ENCODE data around the gene MEPE. TPM values are rescaled to one million over a fixed set of nuclear protein-coding genes. Genes with fewer than 3 reads are reported as not detected.

MEPE gene
- total RNA-seq, 2 donors from 2014 or later, result not detected

- ATAC-seq (ENCODE audit: insufficient number of reproducible peaks, low FRiP score, low read depth), result no peak
Measured at GRCh38 chr4:87807402-87807801, 25.4 kb upstream of the MEPE start.

GRCh38 chr4:87811977-87812376, 20.8 kb upstream of the MEPE start:
- no peaks in the 10 kb centered on the region for H3K36me3 ChIP-seq
- H3K4me1 ChIP-seq (ENCODE audit: control insufficient read depth in 1 of 2, low read depth in 2 of 2), result no peaks in the 10 kb centered on the region
- ATAC-seq (ENCODE audit: insufficient number of reproducible peaks, low FRiP score, low read depth), result no peak
- DNase-seq (ENCODE audit: low spot score), result no peak
- no peak overlapping the region for H3K27ac ChIP-seq
- no peak overlapping the region for H3K4me3 ChIP-seq
- H3K9me3 ChIP-seq, result no peaks in the 10 kb centered on the region
- TF ChIP-seq CTCF (IDR thresholded peaks at IDR 0.05), result no peak
- no peaks in the 10 kb centered on the region for H3K27me3 ChIP-seq (replicated peaks; ENCODE audit: insufficient read depth)

More at GRCh38 chr4:87807402-87807801, 25.4 kb upstream of the MEPE start:
- Histone ChIP-seq H3K27ac (no peak overlapping the region), H3K27me3 (replicated peaks; ENCODE audit: insufficient read depth) (no peaks in the 10 kb centered on the region), H3K36me3 (no peaks in the 10 kb centered on the region), H3K4me1 (ENCODE audit: control insufficient read depth in 1 of 2, low read depth in 2 of 2) (no peaks in the 10 kb centered on the region), H3K4me3 (no peak overlapping the region), H3K9me3 (no peaks in the 10 kb centered on the region)
- TF ChIP-seq CTCF (IDR thresholded peaks at IDR 0.05), result no peak
- no peak for DNase-seq (ENCODE audit: low spot score)

DNA sequence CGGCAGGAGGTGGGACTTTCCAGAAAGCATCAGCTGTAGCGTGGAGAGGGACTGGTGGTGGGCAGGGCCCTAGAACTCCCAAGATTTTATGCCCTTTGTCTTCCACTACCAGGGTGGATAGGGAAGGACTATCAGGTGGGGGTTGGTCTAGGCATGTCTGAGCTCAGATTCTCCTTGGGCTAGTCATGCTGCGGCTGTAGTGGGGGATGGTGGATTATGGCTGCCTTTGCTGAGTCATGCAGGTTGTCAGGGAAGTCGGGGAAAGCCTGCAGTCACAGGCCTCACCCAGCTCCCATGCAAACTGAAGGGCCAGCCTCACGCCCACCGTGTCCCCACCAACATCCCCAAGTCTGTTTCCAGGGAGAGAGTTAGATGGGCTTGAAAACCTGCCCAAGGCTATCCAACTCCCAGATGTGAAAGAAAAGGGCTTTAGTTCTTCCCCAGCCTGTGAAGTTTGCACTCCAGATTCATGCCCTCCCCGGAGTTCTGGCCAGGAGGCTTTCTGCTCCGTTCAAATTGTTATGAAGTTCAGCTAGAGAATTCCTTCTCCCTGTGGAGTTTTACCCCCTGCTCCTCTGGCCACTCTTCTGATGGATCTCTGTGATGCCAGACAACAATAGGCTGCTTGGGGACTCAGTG, 13.4 kb upstream of the MEPE start:
- Histone ChIP-seq H3K4me3 (no peak overlapping the region), H3K27ac (no peak overlapping the region), H3K4me1 (ENCODE audit: control insufficient read depth in 1 of 2, low read depth in 2 of 2) (no peaks in the 10 kb centered on the region), H3K9me3 (no peaks in the 10 kb centered on the region), H3K36me3 (no peaks in the 10 kb centered on the region), H3K27me3 (replicated peaks; ENCODE audit: insufficient read depth) (no peaks in the 10 kb centered on the region)
- DNase-seq (ENCODE audit: low spot score) (no peak), ATAC-seq (ENCODE audit: insufficient number of reproducible peaks, low FRiP score, low read depth) (no peak)
- no peak for TF ChIP-seq CTCF (IDR thresholded peaks at IDR 0.05)

DNA sequence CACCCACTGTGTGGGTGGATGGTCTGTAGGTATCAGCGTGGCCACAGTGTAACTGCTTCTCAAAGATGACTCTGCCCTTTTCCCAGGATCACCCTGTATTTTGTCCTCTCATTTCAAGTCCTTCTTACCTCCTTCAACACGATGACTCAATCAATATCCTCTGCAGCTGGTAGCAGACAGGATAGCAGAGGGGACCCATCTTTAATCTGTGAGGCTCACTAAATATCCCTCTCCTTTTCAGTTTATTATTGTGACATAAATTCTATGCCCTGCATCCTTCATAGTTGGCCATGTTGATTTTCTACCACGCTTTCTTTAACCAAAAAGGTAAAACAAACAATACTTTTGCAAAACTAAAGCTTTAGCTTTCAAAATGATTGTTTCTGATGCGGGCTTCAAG, 9.6 kb upstream of the MEPE start:
- H3K27me3 ChIP-seq (replicated peaks; ENCODE audit: insufficient read depth), result no peaks in the 10 kb centered on the region
- no peak for ATAC-seq (ENCODE audit: insufficient number of reproducible peaks, low FRiP score, low read depth)
- H3K9me3 ChIP-seq, result no peaks in the 10 kb centered on the region
- no peak overlapping the region for H3K4me3 ChIP-seq
- H3K36me3 ChIP-seq, result no peaks in the 10 kb centered on the region
- TF ChIP-seq CTCF (IDR thresholded peaks at IDR 0.05), result no peak
- no peaks in the 10 kb centered on the region for H3K4me1 ChIP-seq (ENCODE audit: control insufficient read depth in 1 of 2, low read depth in 2 of 2)
- no peak overlapping the region for H3K27ac ChIP-seq
- DNase-seq (ENCODE audit: low spot score), result no peak

GRCh38 chr4:87823724-87824123, 9.0 kb upstream of the MEPE start:
- ATAC-seq (ENCODE audit: insufficient number of reproducible peaks, low FRiP score, low read depth), result no peak
- DNase-seq (ENCODE audit: low spot score), result no peak
- Histone ChIP-seq H3K27me3 (replicated peaks; ENCODE audit: insufficient read depth) (no peaks in the 10 kb centered on the region), H3K4me3 (no peak overlapping the region), H3K4me1 (ENCODE audit: control insufficient read depth in 1 of 2, low read depth in 2 of 2) (no peaks in the 10 kb centered on the region), H3K9me3 (no peaks in the 10 kb centered on the region), H3K36me3 (no peaks in the 10 kb centered on the region), H3K27ac (no peak overlapping the region)
- TF ChIP-seq CTCF (IDR thresholded peaks at IDR 0.05), result no peak
